Mesothelial cell of epicardium (in vitro differentiated cells): Measurements from ENCODE around the gene GP2. TPM values are rescaled to one million over a fixed set of nuclear protein-coding genes. Genes with fewer than 3 reads are reported as not detected.

Source experiments
- DNase-seq, 2 experiments: peaks; one replicate each; pipeline ENCODE4 v3.0.0; 2021; ENCODE audit warnings: low spot score in 2 of 2; ENCODE audit not compliant: unreplicated experiment in 2 of 2
- H3K27ac Mint-ChIP-seq: 2 replicates; pipeline ENCODE4 v1.8.0; 2021; ENCODE audit warnings: mixed read lengths
- H3K27me3 Mint-ChIP-seq: 2 replicates; pipeline ENCODE4 v1.8.0; 2021; ENCODE audit warnings: low read depth, mixed read lengths
- H3K36me3 Mint-ChIP-seq: 2 replicates; pipeline ENCODE4 v1.8.0; 2021; ENCODE audit warnings: mixed read lengths
- H3K4me1 Mint-ChIP-seq: 2 replicates; pipeline ENCODE4 v1.8.0; 2021; ENCODE audit warnings: mixed read lengths
- H3K4me3 Mint-ChIP-seq: 2 replicates; pipeline ENCODE4 v1.8.0; 2021; ENCODE audit warnings: mild to moderate bottlenecking, moderate library complexity, mixed read lengths
- H3K9me3 Mint-ChIP-seq: 2 replicates; pipeline ENCODE4 v1.8.0; 2021; ENCODE audit warnings: mixed read lengths
- CTCF ChIP-seq: fragments of 200-600 bp; sonication (generic); IDR thresholded peaks from one replicate; pipeline ENCODE4 v1.5.0; 2021; ENCODE audit warnings: antibody characterized with exemption; ENCODE audit not compliant: unreplicated experiment
- total RNA-seq: library from RNA; stranded (reverse); gene quantifications from 3 replicates; pipeline ENCODE4 v1.2.1, GENCODE V29; 2021

Gene GP2
- total RNA-seq, 1 donor from 2014 or later, result not detected

GRCh38 chr16:20348365-20349185, 21.3 kb upstream of the GP2 start:
- DNase-seq, result no peak
- no peak overlapping the region for H3K27ac Mint-ChIP-seq
- no peaks in the 10 kb centered on the region for H3K4me1 Mint-ChIP-seq
- no peaks in the 10 kb centered on the region for H3K36me3 Mint-ChIP-seq
- peaks cover 14% of the 10 kb centered on the region for H3K27me3 Mint-ChIP-seq
- no peak overlapping the region for H3K4me3 Mint-ChIP-seq
- no peak for TF ChIP-seq CTCF
- H3K9me3 Mint-ChIP-seq, result no peaks in the 10 kb centered on the region

GRCh38 chr16:20347666-20348364, 20.5 kb upstream of the GP2 start:
- no peak for DNase-seq
- Mint-ChIP-seq H3K36me3 (no peaks in the 10 kb centered on the region), H3K27ac (no peak overlapping the region), H3K4me1 (no peaks in the 10 kb centered on the region), H3K27me3 (peaks cover 9% of the 10 kb centered on the region), H3K4me3 (no peak overlapping the region), H3K9me3 (no peaks in the 10 kb centered on the region)
- TF ChIP-seq CTCF, result no peak

GRCh38 chr16:20344611-20345010, 17.3 kb upstream of the GP2 start:
- no peak for DNase-seq
- TF ChIP-seq CTCF, result no peak
- Mint-ChIP-seq H3K36me3 (no peaks in the 10 kb centered on the region), H3K9me3 (no peaks in the 10 kb centered on the region), H3K4me1 (no peaks in the 10 kb centered on the region), H3K27me3 (peaks cover 3% of the 10 kb centered on the region), H3K4me3 (no peak overlapping the region), H3K27ac (no peak overlapping the region)

- Mint-ChIP-seq H3K4me1 (no peaks in the 10 kb centered on the region), H3K9me3 (no peaks in the 10 kb centered on the region), H3K27me3 (peaks cover 26% of the 10 kb centered on the region), H3K4me3 (no peak overlapping the region), H3K36me3 (no peaks in the 10 kb centered on the region), H3K27ac (no peak overlapping the region)
- DNase-seq, result no peak
- TF ChIP-seq CTCF, result no peak
These were observed 12.4 kb upstream of the GP2 start for GRCh38 chr16:20339744-20340143.

- H3K27me3 Mint-ChIP-seq, result peaks cover 26% of the 10 kb centered on the region
- no peaks in the 10 kb centered on the region for H3K36me3 Mint-ChIP-seq
- DNase-seq, result no peak
- no peak overlapping the region for H3K4me3 Mint-ChIP-seq
- TF ChIP-seq CTCF, result no peak
- no peaks in the 10 kb centered on the region for H3K4me1 Mint-ChIP-seq
- no peaks in the 10 kb centered on the region for H3K9me3 Mint-ChIP-seq
- no peak overlapping the region for H3K27ac Mint-ChIP-seq
These were observed 9.6 kb upstream of the GP2 start for GRCh38 chr16:20336955-20337354.
